SK-N-MC (cell line): ENCODE data around the gene ENTPD6.
A peak's percentile ranks its signal among the peaks of the same experiment; 100 is the strongest.
"Not testable (repeated sequence)": the region's sequence is repeated elsewhere in the genome, so short reads cannot be mapped to it uniquely, and the experiment has no call there.

Experiments used
- DNase-seq: peaks from one replicate; pipeline ENCODE4 v3.0.0-alpha.2; 2011; ENCODE audit warnings: low read depth, low spot score
- H3K27ac ChIP-seq: fragments of 200-600 bp; sonication (generic); 2 replicates; pipeline ENCODE4 v1.5.1; 2016; ENCODE audit warnings: mixed run types
- H3K36me3 ChIP-seq: fragments of 200-600 bp; sonication (generic); 2 replicates; pipeline ENCODE4 v1.6.1; 2017; ENCODE audit warnings: antibody characterized with exemption, low read length, mixed read lengths; ENCODE audit not compliant: insufficient read depth
- H3K4me3 ChIP-seq: fragments of 200-600 bp; sonication (generic); 2 replicates; pipeline ENCODE4 v1.5.1; 2016
- H3K9ac ChIP-seq: fragments of 200-600 bp; sonication (generic); 2 replicates; pipeline ENCODE4 v1.8.0; 2017; ENCODE audit warnings: mixed run types, mixed read lengths; ENCODE audit not compliant: insufficient read length
- H3K9me3 ChIP-seq: fragments of 200-600 bp; sonication (generic); 2 replicates; pipeline ENCODE4 v1.6.1; 2017; ENCODE audit warnings: low read depth, mild to moderate bottlenecking, antibody characterized with exemption, low read length, moderate library complexity, mixed read lengths
- EZH2 ChIP-seq: fragments of 200-600 bp; sonication (generic); IDR thresholded peaks from one replicate; pipeline ENCODE4 v1.6.1; 2017; ENCODE audit warnings: antibody characterized with exemption
- FOXP2 ChIP-seq: optimal IDR thresholded peaks from 2 replicates; pipeline ENCODE3; 2011; ENCODE audit warnings: mild to moderate bottlenecking, moderate library complexity; ENCODE audit not compliant: insufficient read depth; ENCODE audit errors: extremely low read length, control extremely low read depth
- POLR2AphosphoS5 ChIP-seq: IDR thresholded peaks from 2 replicates; pipeline ENCODE4 v1.6.1; 2012; ENCODE audit warnings: mild to moderate bottlenecking, low read depth, low read length, borderline replicate concordance

The ENTPD6 gene

GRCh38 chr20:25238319-25239037, 43.0 kb downstream of the ENTPD6 start:
- H3K4me3 ChIP-seq, result no peak overlapping the region
- no peaks in the 10 kb centered on the region for H3K9me3 ChIP-seq
- 0 out of 2 replicates have a peak overlapping the region, but pooled peaks have one; percentile 3 for H3K27ac ChIP-seq
- no peak for DNase-seq
- no peak overlapping the region for H3K9ac ChIP-seq
- H3K36me3 ChIP-seq, result no peaks in the 10 kb centered on the region
- no peak for TF ChIP-seq POLR2AphosphoS5
- TF ChIP-seq EZH2, result no peak
- TF ChIP-seq FOXP2, result no peak

DNA sequence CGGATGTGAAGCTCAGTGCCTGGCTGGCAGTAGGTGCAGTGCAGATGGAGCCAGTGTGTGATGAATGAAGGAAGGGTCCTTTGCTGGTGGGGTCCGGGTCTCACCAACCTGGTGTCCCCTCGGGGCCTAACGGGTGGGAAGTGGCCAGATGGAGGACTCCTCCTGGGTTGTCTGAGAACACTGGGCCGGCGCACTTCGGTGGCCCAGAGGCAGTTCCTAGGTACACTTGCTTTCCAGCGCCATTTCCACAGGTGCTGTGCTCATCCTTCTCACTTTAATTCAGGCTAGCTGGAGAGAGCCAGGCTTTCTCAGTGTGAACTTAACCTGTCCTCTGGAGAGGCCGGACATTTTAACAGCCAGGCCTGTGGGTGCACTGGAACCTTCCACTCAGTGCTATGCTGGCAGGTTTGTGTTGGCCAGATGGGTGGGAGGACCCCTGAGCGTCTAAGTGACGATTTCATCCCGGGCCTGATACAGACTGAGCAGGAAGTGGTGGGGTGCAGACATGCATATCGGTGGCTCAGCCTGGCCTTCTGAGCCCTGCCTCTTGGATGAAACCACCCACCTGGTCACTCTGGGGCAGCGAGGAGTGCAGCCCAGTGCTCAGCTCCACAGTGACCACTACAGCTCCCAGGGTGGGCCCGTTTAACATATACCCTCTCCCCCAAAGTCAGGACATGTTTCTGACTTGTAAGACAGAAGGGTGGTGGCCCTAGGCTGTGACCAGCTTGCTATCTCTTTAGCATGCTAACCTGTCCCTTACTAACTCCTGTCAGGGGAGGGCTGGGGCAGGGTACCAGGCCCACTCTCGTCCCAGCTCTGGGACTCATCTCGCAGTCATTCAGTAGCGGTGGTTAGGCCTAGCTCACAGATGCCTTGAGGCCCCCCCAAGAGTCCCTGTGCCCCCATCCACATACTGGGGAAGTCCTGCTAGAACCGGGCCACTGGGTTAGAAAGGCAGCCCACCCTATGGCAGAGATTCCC, 44.2 kb downstream of the ENTPD6 start:
- Histone ChIP-seq H3K9me3 (no peaks in the 10 kb centered on the region), H3K9ac (no peak overlapping the region), H3K27ac (no peak overlapping the region), H3K4me3 (no peak overlapping the region), H3K36me3 (no peaks in the 10 kb centered on the region)
- DNase-seq, result no peak
- TF ChIP-seq EZH2 (no peak), FOXP2 (no peak), POLR2AphosphoS5 (no peak)

DNA sequence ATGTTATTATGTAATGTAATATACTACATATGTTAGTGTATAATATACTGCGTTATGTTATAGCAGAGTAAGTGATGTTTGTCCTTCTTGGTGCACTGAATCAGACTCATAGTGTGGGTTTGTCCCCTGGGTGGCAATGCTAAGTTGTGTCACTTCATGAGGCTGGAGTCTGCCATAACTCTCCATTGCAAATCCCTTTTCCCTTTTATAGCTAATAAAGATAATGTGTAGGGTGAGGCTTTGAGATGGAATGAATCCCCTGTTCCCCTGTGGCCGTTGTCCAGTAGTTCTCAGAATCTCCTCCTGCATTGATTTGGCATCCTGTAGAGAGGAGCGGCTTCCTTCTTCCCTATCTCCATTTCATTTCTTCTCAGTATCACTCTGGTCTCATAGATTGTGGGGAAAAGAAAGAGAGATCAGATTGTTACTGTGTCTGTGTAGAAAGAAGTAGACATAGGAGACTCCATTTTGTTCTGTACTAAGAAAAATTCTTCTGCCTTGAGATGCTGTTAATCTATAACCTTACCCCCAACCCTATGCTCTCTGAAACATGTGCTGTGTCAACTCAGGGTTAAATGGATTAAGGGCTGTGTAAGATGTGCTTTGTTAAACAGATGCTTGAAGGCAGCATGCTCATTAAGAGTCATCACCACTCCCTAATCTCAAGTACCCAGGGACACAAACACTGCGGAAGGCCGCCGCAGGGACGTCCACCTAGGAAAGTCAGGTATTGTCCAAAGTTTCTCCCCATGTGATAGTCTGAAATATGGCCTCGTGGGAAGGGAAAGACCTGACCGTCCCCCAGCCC, 45.5 kb downstream of the ENTPD6 start:
- H3K36me3 ChIP-seq, H3K4me3 ChIP-seq, H3K27ac ChIP-seq, H3K9me3 ChIP-seq, H3K9ac ChIP-seq, DNase-seq: not testable (repeated sequence)

DNA sequence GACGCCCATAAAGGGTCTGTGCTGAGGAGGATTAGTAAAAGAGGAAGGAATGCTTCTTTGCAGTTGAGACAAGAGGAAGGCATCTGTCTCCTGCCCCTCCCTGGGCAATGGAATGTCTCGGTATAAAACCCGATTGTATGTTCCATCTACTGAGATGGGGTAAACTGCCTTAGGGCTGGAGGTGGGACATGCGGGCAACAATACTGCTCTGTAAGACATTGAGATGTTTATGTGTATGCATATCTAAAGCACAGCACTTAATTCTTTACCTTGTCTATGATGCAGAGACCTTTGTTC, 46.1 kb downstream of the ENTPD6 start:
- not testable (repeated sequence) for H3K9ac ChIP-seq, DNase-seq, H3K4me3 ChIP-seq, H3K27ac ChIP-seq, H3K36me3 ChIP-seq, H3K9me3 ChIP-seq

DNA sequence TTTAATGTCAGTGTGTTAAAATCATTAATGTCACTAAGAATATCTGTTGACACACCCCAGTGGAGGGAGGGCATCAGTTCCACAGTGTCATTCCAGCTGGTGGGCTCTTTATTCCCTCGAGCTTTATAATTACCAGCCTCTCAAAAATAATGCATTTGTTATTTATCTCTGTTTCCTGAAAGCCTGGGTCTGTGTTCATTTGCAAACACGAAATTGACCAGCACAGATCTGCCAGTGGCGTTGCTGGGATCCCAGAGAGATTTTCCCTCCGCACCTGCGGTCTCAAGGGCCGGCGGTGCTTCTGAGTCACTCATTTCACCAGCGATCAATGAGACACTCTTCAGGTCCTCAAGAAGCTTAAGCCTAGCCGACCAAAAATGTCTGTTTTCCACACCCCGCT, 46.7 kb downstream of the ENTPD6 start:
- no peaks in the 10 kb centered on the region for H3K36me3 ChIP-seq
- no peaks in the 10 kb centered on the region for H3K9me3 ChIP-seq
- no peak for TF ChIP-seq POLR2AphosphoS5
- no peak for TF ChIP-seq FOXP2
- DNase-seq, result no peak
- no peak overlapping the region for H3K27ac ChIP-seq
- H3K4me3 ChIP-seq, result no peak overlapping the region
- H3K9ac ChIP-seq, result no peak overlapping the region

DNA sequence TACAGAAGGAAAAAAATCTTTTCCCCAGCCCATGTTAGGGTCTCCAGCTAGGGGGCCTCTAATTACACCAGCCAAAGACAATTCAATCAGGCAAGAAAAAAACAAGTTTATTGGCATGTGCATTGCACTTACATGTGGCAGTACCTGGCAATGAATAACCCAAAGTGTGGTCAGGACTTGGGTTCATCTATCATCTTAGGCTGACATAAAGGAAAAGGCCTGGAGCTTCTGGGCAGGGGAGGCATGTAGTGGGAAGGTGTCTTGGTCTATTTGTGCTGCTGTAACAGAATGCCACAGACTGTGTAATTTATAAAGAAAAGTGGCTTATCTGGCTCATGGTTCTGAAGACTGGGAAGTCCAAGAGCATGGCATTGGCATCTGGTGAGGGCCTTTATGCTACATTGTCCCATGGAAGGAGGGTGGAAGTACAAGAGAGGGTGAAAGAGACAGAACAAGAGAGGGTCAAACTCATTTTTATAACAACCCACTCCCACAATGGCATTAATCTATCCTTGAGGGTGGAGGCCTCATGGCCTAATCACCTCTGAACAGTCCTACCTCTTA, 48.0 kb downstream of the ENTPD6 start:
- TF ChIP-seq FOXP2, result no peak
- TF ChIP-seq POLR2AphosphoS5, result no peak
- H3K4me3 ChIP-seq, result no peak overlapping the region
- no peaks in the 10 kb centered on the region for H3K9me3 ChIP-seq
- no peak overlapping the region for H3K9ac ChIP-seq
- no peak overlapping the region for H3K27ac ChIP-seq
- no peaks in the 10 kb centered on the region for H3K36me3 ChIP-seq
- no peak for DNase-seq

- Histone ChIP-seq H3K36me3 (no peaks in the 10 kb centered on the region), H3K4me3 (no peak overlapping the region), H3K27ac (no peak overlapping the region), H3K9ac (no peak overlapping the region), H3K9me3 (no peaks in the 10 kb centered on the region)
- TF ChIP-seq POLR2AphosphoS5 (no peak), EZH2 (no peak), FOXP2 (no peak)
- no peak for DNase-seq
These were observed 49.5 kb downstream of the ENTPD6 start for GRCh38 chr20:25244976-25245375.

GRCh38 chr20:25245461-25245860, 49.9 kb downstream of the ENTPD6 start:
- Histone ChIP-seq H3K36me3 (no peaks in the 10 kb centered on the region), H3K4me3 (no peak overlapping the region), H3K9me3 (no peaks in the 10 kb centered on the region), H3K9ac (no peak overlapping the region), H3K27ac (no peak overlapping the region)
- DNase-seq, result no peak
- TF ChIP-seq FOXP2 (no peak), EZH2 (no peak), POLR2AphosphoS5 (no peak)
